Measurements from ENCODE around the gene ARHGAP26.

The ARHGAP26 gene

GRCh38 chr5:142969186-142969585 is 199.0 kb downstream of the ARHGAP26 start:
- CTCF ChIA-PET = no interaction called here

GRCh38 chr5:142969624-142970439 is 199.7 kb downstream of the ARHGAP26 start:
- H3K27ac ChIP-seq = no peak overlapping the region
- ChIA-PET POLR2A (ENCODE audit: low non-redundant PET) (no interaction called here), CTCF (no interaction called here)
- DNase-seq (ENCODE audit: low spot score) = no peak
- no peak for TF ChIP-seq CTCF (conservative IDR thresholded peaks at IDR 0.05; ENCODE audit: low read depth)

More at GRCh38 chr5:142969186-142969585, 199.0 kb downstream of the ARHGAP26 start:
- no peak overlapping the region for H3K27ac ChIP-seq
- TF ChIP-seq CTCF (conservative IDR thresholded peaks at IDR 0.05; ENCODE audit: low read depth) = no peak
- DNase-seq (ENCODE audit: low spot score) = no peak
- POLR2A ChIA-PET (ENCODE audit: low non-redundant PET) = no interaction called here

DNA sequence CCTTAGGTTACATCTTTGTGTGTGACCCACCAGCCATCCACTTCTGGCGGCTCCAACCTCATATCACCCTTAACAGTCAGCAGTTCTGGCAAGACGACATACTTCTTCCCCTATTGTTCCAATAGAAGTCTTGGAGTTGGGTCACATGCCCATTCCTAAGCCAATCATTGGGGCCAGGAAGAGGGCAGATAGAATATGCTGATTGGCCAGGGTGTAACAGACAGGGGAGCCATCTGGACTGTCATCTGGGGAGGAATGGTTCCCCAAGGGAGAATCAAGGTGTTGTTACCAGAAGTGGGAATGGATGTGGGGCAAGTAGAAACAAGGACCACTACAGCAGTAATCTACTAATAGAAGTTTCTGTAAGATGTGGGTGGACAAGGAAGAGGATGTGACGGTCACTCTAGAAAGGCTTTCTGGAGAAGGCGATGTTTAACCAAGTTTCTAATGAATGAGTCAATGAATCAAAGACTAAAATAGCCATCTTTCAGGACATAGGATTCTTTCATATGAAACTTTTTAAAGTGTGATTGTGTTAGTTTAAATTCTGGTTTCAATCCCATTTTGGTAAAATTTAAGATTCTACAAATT is 200.4 kb downstream of the ARHGAP26 start:
- no peak overlapping the region for H3K27ac ChIP-seq
- ChIA-PET CTCF (no interaction called here), POLR2A (ENCODE audit: low non-redundant PET) (no interaction called here)
- TF ChIP-seq CTCF (conservative IDR thresholded peaks at IDR 0.05; ENCODE audit: low read depth) = no peak
- DNase-seq (ENCODE audit: low spot score) = no peak

DNA sequence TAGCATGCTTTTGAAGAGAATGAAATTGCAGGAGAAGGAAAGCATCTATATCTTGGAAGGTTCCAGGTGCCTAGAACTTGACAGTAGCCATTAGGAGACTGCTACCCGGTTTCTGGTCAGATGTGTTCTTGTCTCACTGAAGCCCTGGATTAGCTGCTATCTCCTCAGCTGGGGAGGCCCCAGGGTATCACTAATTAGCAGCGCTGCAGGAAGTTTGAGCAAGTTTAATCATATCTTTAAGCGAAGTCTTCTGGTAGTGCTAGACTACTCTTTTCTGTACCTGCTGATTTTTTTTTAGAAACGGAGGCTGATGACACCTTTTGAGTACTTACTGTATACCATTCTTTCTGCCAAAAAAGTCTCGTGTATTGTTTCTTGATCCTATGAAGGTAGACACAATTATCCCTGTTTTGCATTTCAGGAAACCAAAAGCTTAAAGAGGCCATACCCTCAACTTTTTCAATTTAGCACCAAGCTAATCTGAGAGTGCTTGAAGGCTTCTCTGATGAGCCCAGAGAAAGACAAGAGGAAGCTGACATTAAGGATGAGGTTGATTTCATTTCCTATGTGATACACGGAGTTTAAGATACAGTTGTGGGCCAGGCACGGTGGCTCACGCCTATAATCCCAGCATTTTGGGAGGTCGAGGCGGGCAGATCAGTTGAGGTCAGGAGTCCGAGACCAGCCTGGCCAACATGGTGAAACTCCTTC is 201.3 kb downstream of the ARHGAP26 start:
- DNase-seq (ENCODE audit: low spot score) = no peak
- CTCF ChIA-PET = interaction anchor here (0.7 kb wide), 1 partner anchor 11 kb away, joined by 5 read pairs; no protein-coding TSS in a partner anchor
- POLR2A ChIA-PET (ENCODE audit: low non-redundant PET) = no interaction called here
- no peak for TF ChIP-seq CTCF (conservative IDR thresholded peaks at IDR 0.05; ENCODE audit: low read depth)
- no peak overlapping the region for H3K27ac ChIP-seq

- DNase-seq (ENCODE audit: low spot score) = no peak
- no peak overlapping the region for H3K27ac ChIP-seq
- ChIA-PET POLR2A (ENCODE audit: low non-redundant PET) (no interaction called here), CTCF (interaction anchor here (0.7 kb wide), 1 partner anchor 10 kb away, joined by 5 read pairs; no protein-coding TSS in a partner anchor)
- TF ChIP-seq CTCF (conservative IDR thresholded peaks at IDR 0.05; ENCODE audit: low read depth) = no peak
Observed at GRCh38 chr5:142972064-142972570, 201.9 kb downstream of the ARHGAP26 start.

GRCh38 chr5:142973932-142974331 is 203.8 kb downstream of the ARHGAP26 start:
- no peak for DNase-seq (ENCODE audit: low spot score)
- no peak for TF ChIP-seq CTCF (conservative IDR thresholded peaks at IDR 0.05; ENCODE audit: low read depth)
- ChIA-PET POLR2A (ENCODE audit: low non-redundant PET) (no interaction called here), CTCF (no interaction called here)
- no peak overlapping the region for H3K27ac ChIP-seq
